Measurements from ENCODE around the gene IL22RA1. TPM values are rescaled to one million over a fixed set of nuclear protein-coding genes. Genes with fewer than 3 reads are reported as not detected.

IL22RA1 gene
- polyA plus RNA-seq, 1 donor from 2014 or later, result not detected

DNA sequence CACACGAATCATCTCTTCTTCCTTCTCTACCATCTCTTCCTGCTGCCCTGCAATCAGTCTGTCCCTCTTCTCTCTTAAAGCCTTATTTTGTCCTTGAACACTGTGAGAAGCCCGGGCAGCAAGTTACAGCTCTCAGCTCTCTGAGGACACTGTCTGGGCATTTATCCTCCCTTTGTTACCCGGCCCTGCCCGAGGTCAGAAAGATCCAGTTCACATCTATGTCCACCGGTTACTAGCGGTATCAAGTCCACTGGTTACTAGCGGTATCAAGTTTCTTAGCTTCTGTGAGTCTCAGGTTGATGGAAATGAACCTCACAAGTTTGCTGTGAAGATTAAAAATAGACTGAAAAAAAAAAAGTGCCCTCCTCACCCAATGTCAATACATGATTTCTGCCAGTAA, 25.3 kb upstream of the IL22RA1 start:
- Histone ChIP-seq H3K4me3 (ENCODE audit: low read length) (no peak overlapping the region), H3K9me3 (ENCODE audit: low read length) (peaks cover 3% of the 10 kb centered on the region), H3K9me2 (ENCODE audit: insufficient read depth, low read length) (no peaks in the 10 kb centered on the region), H3K79me2 (replicated peaks; ENCODE audit: insufficient read depth, low read length) (no peaks in the 10 kb centered on the region), H3K4me2 (ENCODE audit: low read length) (no peak overlapping the region), H3K36me3 (ENCODE audit: insufficient read depth, low read length) (no peaks in the 10 kb centered on the region), H4K20me1 (ENCODE audit: insufficient read depth) (no peaks in the 10 kb centered on the region), H3F3A (ENCODE audit: insufficient read depth, low read length, poor library complexity, severe bottlenecking) (no peaks in the 10 kb centered on the region), H3K9ac (ENCODE audit: low read length) (no peak overlapping the region), H2AFZ (ENCODE audit: low read depth, low read length) (no peak overlapping the region), H3K27ac (ENCODE audit: low read length) (no peak overlapping the region), H3K27me3 (ENCODE audit: insufficient read depth, low read depth, low read length) (no peaks in the 10 kb centered on the region)
- TF ChIP-seq EZH2 (IDR thresholded peaks at IDR 0.05; ENCODE audit: borderline replicate concordance, insufficient read depth, low read length, poor library complexity, severe bottlenecking), result no peak

DNA sequence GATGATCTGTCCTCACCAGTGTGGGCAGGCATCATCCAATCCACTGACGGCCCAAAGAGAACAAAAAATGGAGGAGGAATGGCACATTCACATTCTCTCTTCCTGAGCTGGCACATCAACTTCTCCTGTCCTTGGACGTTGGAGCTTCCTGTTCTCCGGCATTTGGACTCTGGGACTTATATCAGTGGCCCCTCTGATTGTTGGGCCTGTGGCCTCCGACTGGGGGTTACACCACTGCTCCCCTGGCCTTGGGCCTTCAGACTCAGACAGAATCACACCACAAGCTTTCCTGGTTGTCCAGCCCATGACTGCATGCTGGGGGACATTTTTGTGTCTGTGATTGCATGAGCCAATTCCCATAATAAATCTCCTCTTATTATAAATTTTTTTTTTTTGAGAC, 24.1 kb upstream of the IL22RA1 start:
- Histone ChIP-seq H3K4me3 (ENCODE audit: low read length) (no peak overlapping the region), H3K9me2 (ENCODE audit: insufficient read depth, low read length) (no peaks in the 10 kb centered on the region), H2AFZ (ENCODE audit: low read depth, low read length) (no peak overlapping the region), H3K79me2 (replicated peaks; ENCODE audit: insufficient read depth, low read length) (no peaks in the 10 kb centered on the region), H3K9me3 (ENCODE audit: low read length) (no peaks in the 10 kb centered on the region), H3K27ac (ENCODE audit: low read length) (no peak overlapping the region), H3F3A (ENCODE audit: insufficient read depth, low read length, poor library complexity, severe bottlenecking) (no peaks in the 10 kb centered on the region), H3K9ac (ENCODE audit: low read length) (no peak overlapping the region), H4K20me1 (ENCODE audit: insufficient read depth) (no peaks in the 10 kb centered on the region), H3K4me2 (ENCODE audit: low read length) (no peak overlapping the region), H3K27me3 (ENCODE audit: insufficient read depth, low read depth, low read length) (no peaks in the 10 kb centered on the region), H3K36me3 (ENCODE audit: insufficient read depth, low read length) (no peaks in the 10 kb centered on the region)
- TF ChIP-seq, protein P1, sequence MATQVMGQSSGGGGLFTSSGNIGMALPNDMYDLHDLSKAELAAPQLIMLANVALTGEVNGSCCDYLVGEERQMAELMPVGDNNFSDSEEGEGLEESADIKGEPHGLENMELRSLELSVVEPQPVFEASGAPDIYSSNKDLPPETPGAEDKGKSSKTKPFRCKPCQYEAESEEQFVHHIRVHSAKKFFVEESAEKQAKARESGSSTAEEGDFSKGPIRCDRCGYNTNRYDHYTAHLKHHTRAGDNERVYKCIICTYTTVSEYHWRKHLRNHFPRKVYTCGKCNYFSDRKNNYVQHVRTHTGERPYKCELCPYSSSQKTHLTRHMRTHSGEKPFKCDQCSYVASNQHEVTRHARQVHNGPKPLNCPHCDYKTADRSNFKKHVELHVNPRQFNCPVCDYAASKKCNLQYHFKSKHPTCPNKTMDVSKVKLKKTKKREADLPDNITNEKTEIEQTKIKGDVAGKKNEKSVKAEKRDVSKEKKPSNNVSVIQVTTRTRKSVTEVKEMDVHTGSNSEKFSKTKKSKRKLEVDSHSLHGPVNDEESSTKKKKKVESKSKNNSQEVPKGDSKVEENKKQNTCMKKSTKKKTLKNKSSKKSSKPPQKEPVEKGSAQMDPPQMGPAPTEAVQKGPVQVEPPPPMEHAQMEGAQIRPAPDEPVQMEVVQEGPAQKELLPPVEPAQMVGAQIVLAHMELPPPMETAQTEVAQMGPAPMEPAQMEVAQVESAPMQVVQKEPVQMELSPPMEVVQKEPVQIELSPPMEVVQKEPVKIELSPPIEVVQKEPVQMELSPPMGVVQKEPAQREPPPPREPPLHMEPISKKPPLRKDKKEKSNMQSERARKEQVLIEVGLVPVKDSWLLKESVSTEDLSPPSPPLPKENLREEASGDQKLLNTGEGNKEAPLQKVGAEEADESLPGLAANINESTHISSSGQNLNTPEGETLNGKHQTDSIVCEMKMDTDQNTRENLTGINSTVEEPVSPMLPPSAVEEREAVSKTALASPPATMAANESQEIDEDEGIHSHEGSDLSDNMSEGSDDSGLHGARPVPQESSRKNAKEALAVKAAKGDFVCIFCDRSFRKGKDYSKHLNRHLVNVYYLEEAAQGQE (IDR thresholded peaks at IDR 0.05; ENCODE audit: borderline replicate concordance), result no peak
- no peak for TF ChIP-seq TAF1 (IDR thresholded peaks at IDR 0.05; ENCODE audit: low read depth)

DNA sequence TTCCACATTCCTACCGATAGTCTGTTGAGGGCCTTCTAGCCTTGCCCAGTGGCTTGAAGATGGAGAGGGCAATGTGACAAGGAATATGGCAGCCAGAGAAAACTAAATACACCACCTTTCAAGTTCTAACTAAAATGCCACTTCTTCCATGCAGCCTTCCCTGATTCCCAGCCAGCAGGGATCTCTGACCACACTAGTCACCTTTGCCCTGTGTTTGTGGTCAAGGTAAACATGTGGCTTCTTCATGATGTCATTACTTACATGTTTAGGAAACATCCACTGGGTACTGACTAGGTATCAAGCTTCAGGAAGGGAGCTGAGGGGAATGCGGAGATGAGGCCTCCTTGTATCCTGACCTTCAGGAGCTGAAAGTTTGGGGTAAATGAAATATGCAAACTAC, 22.6 kb upstream of the IL22RA1 start:
- H3K9ac ChIP-seq (ENCODE audit: low read length), result no peak overlapping the region
- TF ChIP-seq MXI1 (conservative IDR thresholded peaks at IDR 0.05; ENCODE audit: poor library complexity, severe bottlenecking), result no peak
- TF ChIP-seq POLR2AphosphoS5 (IDR thresholded peaks at IDR 0.05), result no peak
- TF ChIP-seq, protein P2, sequence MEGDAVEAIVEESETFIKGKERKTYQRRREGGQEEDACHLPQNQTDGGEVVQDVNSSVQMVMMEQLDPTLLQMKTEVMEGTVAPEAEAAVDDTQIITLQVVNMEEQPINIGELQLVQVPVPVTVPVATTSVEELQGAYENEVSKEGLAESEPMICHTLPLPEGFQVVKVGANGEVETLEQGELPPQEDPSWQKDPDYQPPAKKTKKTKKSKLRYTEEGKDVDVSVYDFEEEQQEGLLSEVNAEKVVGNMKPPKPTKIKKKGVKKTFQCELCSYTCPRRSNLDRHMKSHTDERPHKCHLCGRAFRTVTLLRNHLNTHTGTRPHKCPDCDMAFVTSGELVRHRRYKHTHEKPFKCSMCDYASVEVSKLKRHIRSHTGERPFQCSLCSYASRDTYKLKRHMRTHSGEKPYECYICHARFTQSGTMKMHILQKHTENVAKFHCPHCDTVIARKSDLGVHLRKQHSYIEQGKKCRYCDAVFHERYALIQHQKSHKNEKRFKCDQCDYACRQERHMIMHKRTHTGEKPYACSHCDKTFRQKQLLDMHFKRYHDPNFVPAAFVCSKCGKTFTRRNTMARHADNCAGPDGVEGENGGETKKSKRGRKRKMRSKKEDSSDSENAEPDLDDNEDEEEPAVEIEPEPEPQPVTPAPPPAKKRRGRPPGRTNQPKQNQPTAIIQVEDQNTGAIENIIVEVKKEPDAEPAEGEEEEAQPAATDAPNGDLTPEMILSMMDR (IDR thresholded peaks at IDR 0.05; ENCODE audit: poor library complexity, severe bottlenecking), result no peak
- no peak for TF ChIP-seq SMC3 (conservative IDR thresholded peaks at IDR 0.05; ENCODE audit: poor library complexity)
- no peak overlapping the region for H3K27ac ChIP-seq (ENCODE audit: low read length)
- no peak overlapping the region for H2AFZ ChIP-seq (ENCODE audit: low read depth, low read length)
- H3K4me2 ChIP-seq (ENCODE audit: low read length), result no peak overlapping the region
- no peaks in the 10 kb centered on the region for H3K9me3 ChIP-seq (ENCODE audit: low read length)
- H3K9me2 ChIP-seq (ENCODE audit: insufficient read depth, low read length), result no peaks in the 10 kb centered on the region
- no peak overlapping the region for H3K4me3 ChIP-seq (ENCODE audit: low read length)
- H3F3A ChIP-seq (ENCODE audit: insufficient read depth, low read length, poor library complexity, severe bottlenecking), result no peaks in the 10 kb centered on the region
- H3K36me3 ChIP-seq (ENCODE audit: insufficient read depth, low read length), result no peaks in the 10 kb centered on the region
- no peaks in the 10 kb centered on the region for H3K79me2 ChIP-seq (replicated peaks; ENCODE audit: insufficient read depth, low read length)
- no peaks in the 10 kb centered on the region for H4K20me1 ChIP-seq (ENCODE audit: insufficient read depth)
- no peaks in the 10 kb centered on the region for H3K27me3 ChIP-seq (ENCODE audit: insufficient read depth, low read depth, low read length)
